22Rv1 (cell line): ENCODE results near the gene PLEKHA5.

Experiments used
- H3K27ac ChIP-seq: fragments of 450-650 bp; 2 replicates; pipeline ENCODE4 v1.5.1; 2017
- CTCF ChIP-seq: fragments of 450-650 bp; IDR thresholded peaks from 2 replicates; pipeline ENCODE4 v1.5.1; 2017; ENCODE audit warnings: mild to moderate bottlenecking
- ZFX ChIP-seq: fragments of 450-650 bp; IDR thresholded peaks from 2 replicates; pipeline ENCODE4 v1.6.1; 2017; ENCODE audit warnings: antibody characterized with exemption, borderline replicate concordance

PLEKHA5 gene

GRCh38 chr12:19200261-19200660 lies 70.7 kb downstream of the PLEKHA5 start:
- H3K27ac ChIP-seq, result no peak overlapping the region
- TF ChIP-seq ZFX (no peak), CTCF (no peak)

GRCh38 chr12:19201661-19202060 lies 72.1 kb downstream of the PLEKHA5 start:
- TF ChIP-seq ZFX, result no peak
- no peak for TF ChIP-seq CTCF
- no peak overlapping the region for H3K27ac ChIP-seq

- H3K27ac ChIP-seq, result no peak overlapping the region
- no peak for TF ChIP-seq CTCF
- TF ChIP-seq ZFX, result no peak
These were observed 73.5 kb downstream of the PLEKHA5 start for GRCh38 chr12:19203013-19203412.

- no peak overlapping the region for H3K27ac ChIP-seq
- TF ChIP-seq ZFX (no peak), CTCF (no peak)
These were observed 74.3 kb downstream of the PLEKHA5 start for GRCh38 chr12:19203539-19204506.

GRCh38 chr12:19205120-19205519 lies 75.6 kb downstream of the PLEKHA5 start:
- no peak overlapping the region for H3K27ac ChIP-seq
- no peak for TF ChIP-seq ZFX
- no peak for TF ChIP-seq CTCF

- H3K27ac ChIP-seq, result no peak overlapping the region
- no peak for TF ChIP-seq CTCF
- TF ChIP-seq ZFX, result no peak
These were observed 77.1 kb downstream of the PLEKHA5 start for GRCh38 chr12:19206493-19207077.

GRCh38 chr12:19208456-19208855 lies 78.9 kb downstream of the PLEKHA5 start:
- no peak for TF ChIP-seq CTCF
- no peak for TF ChIP-seq ZFX
- no peak overlapping the region for H3K27ac ChIP-seq
